Endometrial microvascular endothelial cells (primary cell): ENCODE measurements around the gene PANK3. TPM values are rescaled to one million over a fixed set of nuclear protein-coding genes. Genes with fewer than 3 reads are reported as not detected.

Source experiments
- in situ Hi-C: cut with HindIII; loops from 2 replicates; pipeline ENCODE4 v1.10.0; 2017; ENCODE audit warnings: low sequenced_read_pairs, low pct_unique_long_range_greater_than_20kb; ENCODE audit errors: inconsistent ontology term
- total RNA-seq: library from RNA; depleted of rRNA; stranded (reverse); fragments of >200 nt; gene quantifications from one replicate; pipeline ENCODE4 v1.2.3, GENCODE V29; 2015; ENCODE audit errors: inconsistent ontology term

PANK3 gene
- total RNA-seq = 23.6 TPM

DNA sequence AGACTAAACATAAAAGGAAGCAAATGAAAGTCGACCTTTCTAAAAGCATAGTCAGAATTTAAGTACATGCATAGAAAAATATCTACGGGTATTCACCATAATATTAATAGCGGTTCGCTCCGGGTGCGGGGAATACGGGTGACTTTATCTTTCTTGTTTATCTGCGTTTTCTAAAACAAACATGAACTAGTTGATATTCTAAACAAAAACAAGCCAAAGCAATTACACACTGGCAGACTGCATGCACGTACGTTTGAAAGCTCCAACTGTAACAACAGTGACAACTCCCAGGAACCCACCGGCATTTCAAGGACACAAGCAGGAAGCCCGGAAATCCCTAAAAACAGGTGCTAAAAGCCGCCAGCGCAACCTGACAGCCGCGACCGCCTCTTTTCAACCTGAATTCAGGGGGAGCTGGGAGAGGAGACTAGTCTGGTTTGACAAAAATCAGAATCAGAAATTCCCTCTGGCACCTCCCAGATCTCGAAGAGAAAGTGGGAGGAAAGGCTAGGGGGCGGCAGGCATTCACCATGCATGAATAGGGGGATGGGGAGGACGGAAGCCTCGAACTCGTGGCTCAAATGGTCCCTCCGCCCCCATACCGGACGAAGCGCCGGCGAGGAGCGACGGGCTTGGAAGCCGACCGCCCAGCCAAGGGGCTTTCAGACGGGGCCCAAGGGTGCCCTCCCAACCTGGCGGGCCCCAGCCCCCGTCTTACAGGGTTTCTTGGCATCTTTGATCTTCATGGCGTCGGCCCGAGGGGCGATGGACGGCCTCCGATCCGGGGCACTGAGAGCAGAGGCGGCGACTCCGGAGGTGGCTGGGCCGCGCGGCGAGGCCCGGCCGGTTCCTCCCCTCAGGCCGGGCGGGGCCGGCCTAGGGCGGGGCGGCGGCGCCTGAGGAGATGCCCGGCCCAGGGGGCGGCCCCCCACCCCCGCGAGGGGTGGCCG, at the start of gene PANK3:
PANK3 (minus strand) TSS at position 831 of the 950 bp plus-strand sequence; CDS start at position 746, 85 bp downstream.
- in situ Hi-C loops = no loop called here

DNA sequence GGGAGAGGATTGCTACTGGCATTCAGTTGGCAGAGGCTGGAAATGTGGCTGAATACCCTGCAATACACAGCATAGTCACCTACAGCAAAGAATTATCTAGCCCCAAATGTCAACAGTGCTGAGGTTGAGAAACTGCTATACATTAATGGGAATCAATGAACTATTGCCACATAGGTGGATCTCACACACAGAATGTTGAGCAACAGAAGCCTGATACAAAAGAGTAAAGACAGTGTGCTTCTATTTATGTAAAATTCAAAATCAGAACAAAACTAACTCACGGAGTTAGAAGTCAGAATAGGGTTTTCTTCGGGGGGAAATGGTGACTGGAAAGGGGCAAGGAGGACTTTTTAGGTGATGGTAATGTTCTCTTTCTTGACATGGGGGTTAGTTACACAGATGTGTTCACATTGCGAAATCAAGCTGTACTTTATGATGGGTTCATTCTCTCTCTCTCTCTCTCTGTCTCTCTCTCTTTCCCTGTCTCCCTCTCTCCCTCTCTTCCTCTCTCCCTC, 45.7 kb upstream of the PANK3 start:
- in situ Hi-C loops = no loop called here

DNA sequence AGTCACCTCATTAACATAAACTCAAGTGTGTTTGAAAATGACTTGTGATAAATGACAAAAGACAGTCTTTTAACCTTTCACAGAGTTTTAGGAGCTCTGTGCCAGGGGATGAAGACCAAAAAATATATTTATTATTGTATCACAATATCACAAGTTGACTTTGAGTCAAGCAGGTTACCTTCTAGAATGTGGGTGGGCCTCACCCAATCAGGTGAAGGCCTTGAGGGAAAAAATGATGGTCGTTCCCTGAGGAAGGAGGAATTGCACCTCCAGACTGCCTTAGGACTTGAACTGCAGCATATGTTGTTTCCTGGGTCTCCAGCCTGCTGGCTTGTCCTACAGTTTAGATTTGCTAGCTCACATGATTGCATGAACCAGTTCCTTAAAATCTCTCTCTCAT, 41.6 kb upstream of the PANK3 start:
- in situ Hi-C loops = no loop called here

DNA sequence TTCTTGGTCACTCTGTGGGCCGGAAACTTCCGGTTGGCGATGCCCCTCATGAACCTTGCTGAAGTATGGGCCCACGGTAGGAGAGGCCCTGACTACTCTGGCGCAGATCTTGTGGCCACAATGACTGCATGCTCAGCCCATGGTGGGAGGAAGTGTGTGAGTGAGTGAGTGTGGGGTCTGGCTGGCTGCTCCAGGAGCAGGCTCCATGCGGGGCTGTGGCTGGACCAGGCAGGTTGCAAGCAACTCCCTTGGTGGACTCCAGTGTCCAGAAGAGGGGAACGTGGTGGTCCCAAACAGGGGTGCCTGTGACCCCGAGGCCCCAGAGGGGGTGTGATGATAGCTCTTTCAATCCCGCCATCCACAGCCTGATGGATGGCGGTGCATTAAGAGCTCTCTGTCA, 35.5 kb upstream of the PANK3 start:
- in situ Hi-C loops = no loop called here

DNA sequence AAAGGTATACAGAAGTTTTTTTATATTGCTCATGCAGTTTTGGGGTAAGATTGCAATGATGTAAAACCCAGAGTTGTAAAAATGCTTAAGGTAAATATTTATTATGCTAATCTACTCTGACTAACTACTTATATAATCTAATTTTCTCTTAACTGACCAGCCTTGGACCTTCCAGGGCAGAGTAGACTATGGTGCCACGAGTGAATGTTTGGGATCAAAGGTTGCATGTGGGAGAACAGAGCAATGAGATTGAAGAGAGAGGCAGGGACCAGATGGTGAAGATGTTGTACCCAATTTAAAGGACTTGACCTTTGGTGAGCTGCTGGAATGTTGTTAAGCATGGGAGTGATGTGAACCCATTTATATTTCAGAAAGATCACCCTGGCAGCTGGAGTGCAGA, 34.8 kb upstream of the PANK3 start:
- in situ Hi-C loops = no loop called here

DNA sequence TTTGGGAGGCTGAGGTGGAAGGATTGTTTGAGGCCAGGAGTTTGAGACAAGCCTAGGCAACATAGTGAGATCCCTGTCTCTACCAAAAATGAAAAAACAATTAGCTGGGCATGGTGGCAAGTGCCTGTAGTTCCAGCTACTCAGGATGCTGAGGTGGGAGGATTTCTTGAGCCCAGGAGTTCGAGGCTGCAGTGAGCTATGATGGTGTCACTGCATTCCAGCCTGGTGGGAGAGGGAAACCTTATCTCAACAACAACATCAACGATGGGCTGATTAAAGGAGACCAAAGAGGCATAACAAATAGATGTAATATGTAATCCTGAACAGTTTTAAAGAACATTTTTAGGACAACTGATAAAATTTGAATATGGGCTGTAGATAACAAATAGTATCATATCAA, 34.2 kb upstream of the PANK3 start:
- in situ Hi-C loops = no loop called here

DNA sequence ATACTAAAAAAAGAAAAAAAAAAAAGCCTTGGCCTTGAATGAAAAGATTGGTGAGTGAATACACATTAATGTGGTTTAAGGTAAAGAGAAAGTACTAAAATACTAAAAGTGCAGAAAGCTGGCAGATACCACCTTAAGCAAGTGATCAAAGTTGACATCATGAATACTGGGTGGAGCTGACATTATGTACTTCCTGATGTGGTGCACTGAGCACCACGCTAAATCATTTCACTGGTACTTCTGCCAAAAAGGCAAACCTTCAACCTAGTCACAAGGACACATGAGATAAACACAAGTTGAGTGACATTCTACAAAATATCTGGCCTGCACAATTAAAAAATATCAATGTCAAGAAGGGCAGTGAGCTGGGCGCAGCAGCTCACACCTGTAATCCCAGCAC, 33.8 kb upstream of the PANK3 start:
- in situ Hi-C loops = no loop called here

DNA sequence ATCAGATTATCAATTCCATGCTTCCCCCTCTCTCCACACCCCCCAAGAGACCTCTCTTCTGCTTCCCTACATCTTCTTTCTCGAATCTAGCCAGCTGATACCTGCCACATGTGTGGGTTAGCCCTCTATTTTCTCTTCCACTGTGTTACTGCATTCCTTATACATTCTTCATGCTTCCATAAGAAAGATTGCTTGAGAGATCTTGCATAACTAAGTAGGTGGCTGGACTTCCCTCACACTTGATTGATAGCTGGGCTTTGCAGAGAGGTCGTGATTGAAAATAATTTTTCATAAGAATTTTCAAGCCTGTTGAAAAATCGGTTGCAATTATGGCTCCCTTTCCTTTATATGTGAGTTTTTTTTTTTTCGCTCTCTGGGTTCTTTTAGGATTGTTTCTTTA, 33.0 kb upstream of the PANK3 start:
- in situ Hi-C loops = no loop called here

DNA sequence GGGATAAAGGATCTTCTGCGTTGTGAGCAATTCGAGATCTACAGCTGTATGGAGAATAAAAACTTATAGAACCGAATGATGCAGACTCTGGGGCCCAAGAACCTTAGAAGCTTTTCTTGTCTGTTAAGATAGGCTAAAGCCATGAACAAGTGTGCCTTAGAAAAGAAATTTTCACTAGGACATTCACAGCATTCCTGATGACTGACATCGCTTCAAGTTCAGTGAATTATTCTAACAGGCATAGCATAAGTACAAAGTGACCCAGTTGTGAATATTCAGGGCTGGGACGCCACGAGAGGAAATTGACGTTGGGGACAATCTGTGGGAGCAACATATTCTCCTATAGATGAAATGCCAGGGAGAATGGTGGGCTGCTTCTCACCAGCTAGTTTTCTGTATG, 32.0 kb upstream of the PANK3 start:
- in situ Hi-C loops = no loop called here

DNA sequence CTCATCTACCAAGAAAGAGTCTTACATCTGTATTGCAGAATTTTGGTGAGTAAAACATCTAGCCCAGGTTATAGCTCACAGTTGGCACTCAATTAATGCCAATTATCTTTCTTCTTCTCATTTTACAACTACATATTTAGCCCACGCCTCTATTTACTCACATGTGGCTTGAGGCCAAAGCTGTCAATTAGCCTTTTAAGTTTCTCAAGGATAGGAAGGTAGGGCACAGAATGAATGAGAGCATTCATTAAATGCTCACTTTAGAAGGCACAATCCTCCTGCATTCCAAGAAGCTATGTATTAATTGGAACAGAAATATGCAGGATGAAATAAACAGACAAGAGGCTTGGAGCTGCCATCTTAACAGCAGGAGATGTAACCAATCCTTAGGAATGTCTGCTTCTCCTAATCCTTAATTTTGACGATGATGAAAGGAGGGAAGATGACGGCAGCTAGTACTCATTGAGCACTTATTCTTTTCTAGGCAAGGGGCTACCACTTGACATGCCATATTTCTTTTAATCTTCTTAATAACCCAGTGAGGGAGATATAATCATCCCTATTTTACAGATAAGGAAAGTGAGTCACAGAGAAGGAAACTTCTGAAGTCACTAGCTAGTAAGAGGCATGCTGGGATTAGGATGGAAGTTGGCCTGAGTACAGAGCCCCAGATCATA, 30.8 kb upstream of the PANK3 start:
- in situ Hi-C loops = no loop called here

DNA sequence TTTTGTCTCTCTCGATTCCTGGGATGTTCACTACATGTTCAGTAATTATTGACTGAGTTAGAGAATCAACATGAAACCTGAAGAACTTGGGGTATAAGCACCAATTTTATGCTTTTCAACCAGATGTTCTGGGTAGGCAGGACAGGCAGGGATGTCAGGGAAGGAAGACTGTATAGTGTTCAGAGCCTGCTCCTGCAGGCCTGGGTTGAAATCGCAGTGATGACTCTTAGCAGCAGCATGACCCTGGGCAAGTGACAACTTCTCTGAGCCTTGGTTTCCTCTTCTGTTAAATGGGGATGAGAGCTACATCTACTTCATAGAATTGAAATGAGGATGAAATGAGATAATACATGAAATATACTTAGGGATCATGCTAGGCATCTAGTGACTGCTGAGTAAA, 29.7 kb upstream of the PANK3 start:
- in situ Hi-C loops = no loop called here

DNA sequence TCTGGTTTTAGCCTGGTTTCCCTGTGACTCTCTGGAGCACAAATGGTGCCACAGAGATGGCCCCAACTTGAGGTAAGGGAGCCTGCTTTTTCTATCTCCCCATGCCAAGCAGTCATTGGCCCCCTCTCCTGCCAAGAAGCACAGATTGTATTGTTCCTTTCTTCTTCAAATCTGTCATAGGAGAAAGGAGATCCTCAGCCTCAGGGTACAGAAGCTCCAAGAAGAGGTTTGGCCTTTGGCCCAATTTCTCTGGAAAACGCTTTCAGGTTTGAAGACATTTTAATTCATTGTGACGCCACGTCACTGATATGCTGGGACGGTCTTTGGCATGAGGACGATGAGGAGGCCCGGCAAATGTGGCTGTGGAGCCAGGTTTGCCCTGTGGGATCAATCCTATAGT, 29.2 kb upstream of the PANK3 start:
- in situ Hi-C loops = no loop called here

DNA sequence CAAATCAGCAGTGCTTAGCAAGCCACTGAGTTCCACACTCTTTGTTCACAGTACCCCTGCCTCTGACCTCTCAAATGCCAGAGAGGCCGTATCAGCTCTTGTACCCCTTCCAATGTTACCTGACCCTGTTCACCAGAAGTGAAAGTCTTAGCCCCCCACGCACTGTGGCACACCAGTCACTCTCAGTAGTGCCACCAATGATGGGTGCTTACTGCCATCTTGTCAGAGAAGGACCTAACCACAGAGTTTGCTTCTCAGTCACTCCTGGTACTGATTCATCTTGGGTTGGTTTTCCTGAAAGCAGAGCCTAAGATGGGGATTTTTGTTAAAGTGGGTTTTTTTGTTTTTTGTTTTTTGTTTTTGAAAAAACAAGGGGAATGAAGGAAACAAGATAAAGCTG, 28.8 kb upstream of the PANK3 start:
- in situ Hi-C loops = no loop called here

DNA sequence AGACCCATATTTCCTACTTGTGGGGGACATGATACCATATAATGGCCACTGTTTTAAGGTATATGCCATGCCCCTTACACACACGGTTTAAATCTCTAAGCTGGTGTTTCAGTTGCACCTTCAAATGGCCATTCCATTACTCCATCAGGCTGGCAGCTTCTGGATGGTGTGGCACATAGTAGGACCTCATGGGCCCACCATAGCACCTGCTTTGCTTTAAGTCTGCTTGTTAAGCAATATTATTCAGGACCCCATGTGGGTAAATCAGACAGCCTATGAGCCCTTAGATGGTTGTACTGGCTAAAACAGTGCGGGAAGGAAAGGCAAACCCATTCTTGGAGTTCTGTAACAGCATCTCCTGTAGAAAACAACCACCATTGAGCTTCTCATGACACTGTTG, 27.4 kb upstream of the PANK3 start:
- in situ Hi-C loops = no loop called here

DNA sequence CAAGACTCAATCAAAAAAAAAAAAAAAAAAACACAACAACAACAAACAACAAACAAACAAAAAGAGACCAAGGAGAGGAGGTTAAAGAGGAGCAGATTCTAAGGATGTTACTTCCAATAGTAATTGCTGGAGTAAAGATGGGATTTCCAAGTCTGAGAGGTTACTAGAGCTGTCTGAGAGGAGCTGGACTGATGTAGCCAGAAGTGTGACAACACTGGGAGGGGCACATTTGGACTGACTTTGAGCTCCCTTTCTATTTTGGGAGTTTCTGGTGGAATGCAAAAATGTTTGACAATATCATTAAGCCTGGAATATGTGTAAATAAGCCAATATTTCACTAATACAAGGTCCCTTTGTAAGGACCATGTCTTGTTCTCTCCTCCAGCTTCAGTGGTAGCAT, 25.3 kb upstream of the PANK3 start:
- in situ Hi-C loops = no loop called here

DNA sequence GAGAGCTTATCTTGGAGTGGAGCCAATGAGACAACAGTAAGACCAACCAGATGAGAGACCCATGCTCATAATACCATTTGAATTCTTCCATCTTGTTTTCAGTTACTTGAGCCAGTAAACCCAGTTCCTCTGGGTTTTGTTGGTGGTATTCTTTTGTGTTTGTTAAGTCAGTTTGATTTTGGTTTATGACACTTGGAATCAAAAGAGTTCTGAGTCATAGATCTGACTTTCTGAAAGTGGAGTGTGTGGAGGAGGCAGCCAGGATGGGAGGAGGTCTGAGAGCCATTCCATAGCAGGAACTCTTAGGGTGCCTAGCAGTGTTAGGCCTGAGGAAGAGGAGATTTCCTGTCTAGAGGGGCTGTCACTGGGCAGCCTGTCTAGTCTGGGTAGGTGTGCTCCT, 24.6 kb upstream of the PANK3 start:
- in situ Hi-C loops = no loop called here

DNA sequence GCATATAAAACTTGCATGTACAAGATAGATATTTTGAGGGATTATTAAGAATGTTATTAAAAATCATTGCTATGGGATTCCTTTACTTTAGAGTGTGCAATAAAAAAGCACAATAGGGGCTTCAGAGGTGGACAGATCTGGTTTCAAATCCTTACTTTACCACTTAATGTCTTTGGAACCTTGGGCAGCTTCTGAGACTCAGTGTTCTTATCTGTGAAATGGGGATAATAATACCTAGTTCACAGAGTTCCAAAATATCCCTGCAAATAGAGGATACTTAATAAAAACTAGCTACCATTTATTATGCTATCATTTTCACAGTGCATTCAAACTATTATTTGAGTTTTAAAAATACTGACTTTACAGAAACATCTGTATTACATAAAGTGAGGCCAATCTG, 23.3 kb upstream of the PANK3 start:
- in situ Hi-C loops = no loop called here

DNA sequence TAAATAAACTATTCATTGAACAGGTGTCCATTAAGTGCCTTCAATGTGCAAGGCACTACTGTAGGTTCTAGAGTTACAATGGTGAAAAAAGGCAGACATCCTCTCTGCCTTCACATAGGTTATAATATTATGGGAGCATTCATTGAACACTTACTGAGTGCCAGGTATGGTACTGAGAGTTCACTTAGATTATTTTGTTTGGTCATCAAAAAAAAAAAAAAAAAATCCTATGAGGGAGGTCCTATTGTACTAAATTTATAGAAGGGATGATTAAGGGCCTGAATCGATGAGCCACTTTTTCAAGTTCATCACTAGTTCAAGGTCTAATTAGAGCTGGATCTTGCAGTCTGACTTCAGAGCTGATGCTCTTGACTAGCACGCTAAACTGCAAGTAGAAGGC, 22.8 kb upstream of the PANK3 start:
- in situ Hi-C loops = no loop called here

DNA sequence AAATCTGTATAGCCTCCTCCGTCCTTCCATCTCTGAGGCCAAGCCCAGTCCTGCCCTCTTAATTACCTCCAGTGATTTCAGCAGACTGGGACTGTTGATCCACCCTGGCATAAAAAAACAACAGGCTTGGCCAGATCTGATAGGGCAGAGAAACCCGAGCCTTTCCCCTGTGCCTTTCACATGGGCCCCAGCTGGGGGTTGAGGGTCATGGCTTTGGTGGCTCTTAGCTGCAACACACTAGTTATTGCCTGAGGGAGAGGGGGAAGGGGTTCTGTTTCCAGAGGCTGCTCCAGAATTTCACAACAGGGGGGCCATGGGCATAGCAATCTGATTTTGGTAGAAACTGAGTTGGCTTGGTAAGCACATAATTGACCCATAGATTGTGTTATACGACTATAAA, 21.2 kb upstream of the PANK3 start:
- in situ Hi-C loops = no loop called here

DNA sequence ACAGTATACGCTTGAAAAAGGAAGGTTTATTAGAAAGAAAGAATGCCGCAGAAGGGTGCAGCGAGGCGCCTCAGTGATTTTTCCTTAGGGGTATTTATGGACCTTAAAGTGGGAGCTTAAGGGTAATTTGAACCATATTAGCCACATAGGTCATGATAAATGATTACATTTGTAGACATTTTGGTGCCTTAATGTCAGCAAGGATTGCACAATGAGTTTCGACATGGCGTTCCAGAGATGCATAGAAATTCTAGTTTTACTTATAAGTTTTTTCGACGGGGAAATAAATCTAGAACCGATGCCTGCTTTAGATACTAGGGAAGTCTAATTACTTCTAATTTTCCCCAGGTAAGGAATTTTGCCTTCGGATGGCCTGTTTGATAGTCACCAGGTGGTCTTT, 20.7 kb upstream of the PANK3 start:
- in situ Hi-C loops = no loop called here
